LHCN-M2 (cell line): ENCODE measurements around the gene CAMK1G. TPM values are rescaled to one million over a fixed set of nuclear protein-coding genes. Genes with fewer than 3 reads are reported as not detected.
A peak's percentile ranks its signal among the peaks of the same experiment; 100 is the strongest.

ENCODE experiments used
- DNase-seq: peaks from one replicate; pipeline ENCODE4 v3.0.0-alpha.2; 2012; ENCODE audit warnings: low read depth
- polyA plus RNA-seq: library from polyadenylated mRNA; unstranded; fragments of >200 nt; gene quantifications from one replicate; pipeline ENCODE4 v1.2.1, GENCODE V29; 2012; ENCODE audit warnings: missing spikeins
- total RNA-seq: library from RNA; depleted of rRNA; stranded (reverse); fragments of >200 nt; gene quantifications from 2 replicates; pipeline ENCODE4 v1.2.3, GENCODE V29; 2014; rRNA removed

CAMK1G gene
- not detected in 2 replicates for total RNA-seq
- not detected for polyA plus RNA-seq

DNA sequence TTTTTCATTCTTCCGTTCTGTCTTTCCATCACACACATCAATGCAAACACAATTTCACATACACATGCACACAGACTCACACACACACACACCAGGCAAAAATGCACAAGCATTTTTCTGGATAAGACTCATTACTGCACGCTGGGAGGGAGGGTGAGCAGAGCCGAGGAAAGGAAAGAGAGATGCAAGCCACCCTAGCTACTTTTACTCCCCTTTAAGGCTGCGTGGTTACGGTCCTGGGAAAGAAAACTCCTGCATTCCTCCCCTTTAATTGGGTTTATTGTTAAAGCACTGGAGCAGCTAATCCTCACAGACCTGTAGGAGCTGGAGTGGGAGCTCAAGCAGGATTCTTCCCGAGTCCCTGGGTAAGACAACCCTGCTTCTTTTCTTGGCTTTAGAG lies at the start of gene CAMK1G:
Gene CAMK1G, plus strand, starts transcription at position 307 of the 400 bp plus-strand sequence. CDS start 11,270 bp downstream, outside the sequence.
- DNase-seq: peak; percentile 38

GRCh38 chr1:209534496-209535250 lies 48.8 kb upstream of the CAMK1G start:
- peak; percentile 35 for DNase-seq

DNA sequence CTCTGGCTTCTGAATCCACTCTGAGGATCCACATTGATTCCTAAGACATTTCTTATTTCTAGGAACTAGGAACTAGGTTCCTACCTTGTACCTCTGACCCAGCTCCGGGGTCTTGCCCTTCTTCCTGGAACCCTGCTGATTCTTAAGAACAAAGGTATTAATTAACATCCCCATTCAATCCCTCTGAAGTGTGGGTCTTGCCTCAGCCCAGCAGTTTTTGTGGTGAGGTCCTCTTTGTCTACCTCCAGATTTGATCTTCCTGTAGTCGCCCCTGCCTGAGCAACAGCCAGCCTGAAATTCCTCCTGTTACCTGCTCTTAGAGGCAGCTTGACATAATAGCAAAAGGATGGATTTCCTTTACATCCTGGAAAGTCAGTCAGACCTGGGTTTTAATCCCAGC lies 46.7 kb upstream of the CAMK1G start:
- no peak for DNase-seq

DNA sequence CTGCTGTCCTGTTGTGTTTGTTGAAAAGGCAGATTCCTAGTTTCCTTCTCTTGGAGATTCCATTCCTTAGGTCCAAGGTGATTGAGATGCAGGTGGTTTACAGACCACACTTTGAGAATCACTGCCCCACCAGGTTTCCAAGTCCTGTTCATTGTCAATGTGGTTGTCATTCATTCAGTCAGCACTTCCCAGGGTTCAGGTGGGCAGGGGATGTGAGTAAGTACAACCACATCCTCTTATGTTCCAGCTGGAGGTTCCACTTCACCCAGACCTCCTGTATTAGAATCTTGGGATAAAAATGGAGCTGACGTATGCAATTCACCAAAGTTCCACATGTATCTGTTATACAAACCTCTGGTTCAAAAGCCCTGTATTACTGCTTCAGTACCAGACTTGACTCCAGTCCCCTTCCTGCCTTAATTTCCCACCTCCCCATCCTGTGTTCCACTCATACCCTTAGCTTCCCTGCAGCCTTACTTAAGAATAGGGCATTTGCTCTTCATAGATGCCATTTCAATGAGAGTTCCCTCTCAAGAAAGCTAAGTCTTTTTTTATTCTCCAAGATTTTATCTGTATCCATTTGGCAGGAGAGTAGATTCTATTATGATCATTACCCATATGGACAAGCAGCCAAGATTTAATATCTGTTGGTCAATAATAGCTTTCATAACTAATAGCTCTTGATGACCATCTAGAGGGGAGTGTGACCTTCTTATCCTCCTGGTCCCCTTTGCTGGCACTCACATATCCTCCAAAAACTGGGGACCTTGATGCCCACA lies 46.0 kb upstream of the CAMK1G start:
- DNase-seq: no peak

GRCh38 chr1:209539576-209539975 lies 43.9 kb upstream of the CAMK1G start:
- no peak for DNase-seq

DNA sequence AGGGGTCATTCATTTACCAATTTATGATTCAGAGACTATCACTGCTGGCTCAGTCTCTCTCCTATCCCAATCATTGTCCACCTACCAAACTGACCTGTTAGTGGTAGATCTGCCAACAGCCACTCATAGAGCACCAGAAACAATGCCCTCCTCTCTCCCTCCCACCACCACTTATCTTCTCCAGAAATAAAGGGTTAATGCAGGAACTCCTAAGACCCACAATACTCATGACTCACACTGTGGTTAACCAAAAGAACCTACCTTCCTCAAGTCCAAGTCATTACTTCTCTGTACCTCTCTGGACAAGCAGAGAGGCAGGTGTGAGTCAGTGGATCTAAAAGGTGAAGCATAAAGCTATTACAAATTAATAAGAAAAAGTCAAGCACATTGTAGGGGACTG lies 40.9 kb upstream of the CAMK1G start:
- DNase-seq: no peak

GRCh38 chr1:209544098-209544497 lies 39.4 kb upstream of the CAMK1G start:
- DNase-seq: no peak

DNA sequence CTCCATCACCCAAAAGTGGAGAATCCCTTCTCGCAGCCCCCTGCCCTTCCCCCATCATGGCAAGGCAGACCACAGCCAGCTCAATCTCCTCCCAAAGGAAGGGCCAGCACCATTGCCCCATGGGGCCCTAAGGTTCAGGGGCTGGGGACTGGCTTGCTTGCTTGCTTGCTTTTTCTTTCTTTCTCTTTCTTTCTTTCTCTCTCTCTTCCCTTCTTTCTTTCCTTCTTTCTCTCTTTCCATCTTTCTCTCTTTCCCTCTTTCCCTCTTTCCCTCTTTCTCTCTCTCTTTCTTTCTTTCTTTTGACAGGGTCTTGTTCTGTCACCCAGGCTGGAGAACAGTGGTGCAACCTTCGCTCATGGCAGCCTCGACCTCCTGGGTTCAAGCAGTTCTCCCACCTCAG lies 38.1 kb upstream of the CAMK1G start:
- DNase-seq: no peak

GRCh38 chr1:209546390-209547085 lies 37.0 kb upstream of the CAMK1G start:
- no peak for DNase-seq

DNA sequence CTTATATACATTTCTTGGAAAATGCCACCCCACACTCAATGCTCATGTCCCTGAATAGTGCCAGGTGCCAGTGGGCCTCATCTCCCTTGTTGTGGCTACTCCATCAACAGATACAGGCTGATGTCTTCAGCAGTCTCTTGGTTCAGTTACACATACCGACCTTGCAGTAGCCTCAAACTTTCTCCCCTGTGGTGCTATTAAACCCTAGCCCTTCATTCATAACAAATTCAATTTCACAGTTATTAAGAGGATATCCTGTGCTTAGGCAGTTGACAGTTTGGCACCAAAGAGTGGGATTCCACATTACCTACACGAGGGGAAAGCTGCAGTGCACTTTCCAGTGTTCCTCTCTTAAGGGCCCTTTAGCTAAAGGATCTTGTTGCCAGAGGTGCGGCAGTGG lies 35.9 kb upstream of the CAMK1G start:
- DNase-seq: no peak

DNA sequence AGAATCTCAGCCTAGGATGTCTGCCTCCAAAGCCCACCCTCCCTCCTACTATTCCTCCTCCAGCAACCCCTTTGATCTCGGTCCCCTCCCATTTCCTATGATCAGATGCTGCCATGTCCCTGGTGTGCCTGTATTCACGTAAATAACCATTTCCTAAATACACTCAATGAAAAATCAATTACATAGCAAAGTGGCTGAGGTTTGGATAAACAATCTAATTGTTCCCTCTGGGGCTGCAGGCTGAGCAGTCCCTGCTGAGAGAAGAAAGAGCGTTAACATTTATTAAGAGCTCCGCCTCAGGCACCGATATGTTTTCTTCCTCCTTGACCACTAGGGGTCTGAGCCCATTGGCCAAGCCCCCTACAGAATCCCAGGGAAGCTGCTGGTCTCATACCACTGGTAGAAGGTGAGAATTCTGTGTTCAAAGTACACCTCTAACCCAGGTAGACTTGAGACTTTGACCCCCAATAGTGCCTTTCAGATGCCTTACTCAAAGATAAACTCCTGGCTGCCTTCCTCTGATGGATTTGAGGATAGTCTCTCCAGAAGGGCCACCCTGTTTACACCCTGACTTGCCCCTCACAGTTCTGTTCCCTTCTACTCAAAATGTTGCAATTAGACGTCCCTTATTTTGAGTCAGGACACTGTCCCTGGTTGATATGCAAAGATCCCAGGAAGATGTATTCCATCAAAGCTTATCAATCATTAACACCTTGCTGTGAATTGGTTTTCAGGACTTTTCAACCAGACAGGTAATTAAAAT lies 33.9 kb upstream of the CAMK1G start:
- no peak for DNase-seq

DNA sequence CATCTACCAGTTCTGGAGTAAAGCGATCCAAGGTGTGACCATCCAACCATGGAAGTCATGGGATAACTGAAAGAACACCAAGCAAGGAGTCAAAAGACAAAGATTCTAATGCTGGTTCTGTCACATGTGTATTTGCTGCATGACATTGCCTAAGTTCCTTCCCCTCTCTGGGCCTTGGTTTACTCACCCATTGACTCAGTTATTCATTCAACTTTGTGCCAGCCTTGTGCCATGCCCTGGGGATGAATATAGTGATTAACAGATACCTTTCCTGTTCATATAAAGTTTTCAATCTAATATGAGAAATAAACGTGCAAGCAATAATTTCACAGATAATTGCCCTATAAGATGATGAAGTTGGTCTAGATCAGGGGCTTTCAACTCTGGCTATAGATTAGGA lies 33.0 kb upstream of the CAMK1G start:
- no peak for DNase-seq

- DNase-seq: no peak
Measured at GRCh38 chr1:209552406-209553264, 30.9 kb upstream of the CAMK1G start.

DNA sequence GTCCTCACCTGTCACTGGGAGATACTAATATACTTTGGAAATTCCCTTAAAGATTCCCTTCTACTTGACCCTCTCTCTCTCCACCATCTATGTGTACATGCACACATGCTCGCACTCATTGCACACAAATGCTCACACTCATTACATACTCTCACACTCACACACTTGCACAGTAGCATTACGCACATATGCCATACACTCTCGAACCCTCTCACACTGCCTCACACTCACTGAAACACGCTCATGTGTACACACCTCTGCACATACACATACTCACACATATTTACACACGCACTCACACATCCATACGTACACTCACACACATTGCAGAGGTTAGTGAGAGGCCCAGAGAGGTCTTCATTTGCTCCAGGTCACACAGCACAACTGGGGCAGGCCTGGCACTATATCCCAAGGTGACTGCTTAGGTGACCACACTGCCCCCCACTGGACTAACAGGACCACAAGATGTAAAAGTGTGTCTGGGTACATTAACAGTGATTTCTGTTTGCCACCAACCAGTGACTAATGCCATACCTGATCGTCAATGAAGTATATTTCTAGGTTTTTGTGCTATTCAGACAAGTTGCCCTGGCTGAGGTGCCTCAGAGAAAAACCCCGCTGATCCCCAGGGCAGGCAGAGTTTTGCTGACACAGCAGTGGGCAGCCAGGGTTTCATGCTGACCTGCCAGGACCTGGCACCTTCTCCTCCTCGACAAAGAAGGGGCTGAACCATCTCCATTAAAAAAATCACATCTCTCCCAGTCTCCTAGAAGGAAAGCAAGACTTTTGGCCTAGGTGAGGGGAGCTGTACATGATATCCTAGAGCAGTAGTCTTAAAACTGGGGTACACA lies 28.5 kb upstream of the CAMK1G start:
- DNase-seq: no peak

GRCh38 chr1:209556162-209556690 lies 27.3 kb upstream of the CAMK1G start:
- no peak for DNase-seq

DNA sequence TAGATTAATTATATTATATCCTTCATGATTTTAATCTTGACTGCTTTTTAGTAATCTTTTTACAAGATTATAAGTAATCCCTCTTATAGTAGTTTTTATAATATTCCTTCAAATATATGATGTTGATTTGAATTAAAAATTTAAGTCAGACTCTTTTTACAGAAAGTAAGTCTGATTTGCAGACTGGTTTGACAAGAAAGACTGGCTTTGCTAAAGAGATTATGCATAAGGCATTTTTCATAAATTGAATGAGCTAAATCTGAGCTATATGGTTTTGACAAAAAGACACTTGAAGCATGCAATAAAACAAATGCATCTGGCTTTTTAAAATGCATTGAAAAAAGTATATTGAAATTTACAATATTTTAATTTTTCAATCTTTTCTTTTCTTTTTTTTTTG lies 26.3 kb upstream of the CAMK1G start:
- no peak for DNase-seq

GRCh38 chr1:209560529-209560928 lies 23.0 kb upstream of the CAMK1G start:
- no peak for DNase-seq

GRCh38 chr1:209560952-209561351 lies 22.6 kb upstream of the CAMK1G start:
- no peak for DNase-seq

DNA sequence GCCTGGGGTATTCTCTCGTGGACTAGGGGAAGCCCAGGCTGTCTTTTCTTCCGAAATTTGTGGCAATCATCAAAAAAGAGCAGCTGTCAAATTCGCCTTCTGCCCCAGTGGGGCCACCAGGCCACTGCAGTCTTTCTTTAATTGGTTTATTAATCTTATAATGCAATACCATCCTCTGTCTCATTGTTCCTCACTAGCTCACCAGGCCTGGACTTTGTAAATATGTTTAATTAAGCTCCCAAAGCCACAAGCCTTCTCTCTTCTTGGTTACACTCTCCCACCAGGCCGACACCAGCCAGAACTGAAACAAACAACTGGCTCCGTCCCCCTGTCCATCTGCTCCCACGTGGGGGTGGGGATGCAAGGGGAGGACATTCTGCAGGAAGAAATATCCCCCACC lies 22.0 kb upstream of the CAMK1G start:
- DNase-seq: no peak
